ENCODE results near the gene DLX4.

Gene DLX4

GRCh38 chr17:49965524-49965909 is 3.5 kb upstream of the DLX4 start:
- in situ Hi-C loops (cut with HindIII; ENCODE audit: low pct_ligation_motif_present, low pct_unique_long_range_greater_than_20kb, low sequenced_read_pairs): no loop called here
- no peak for DNase-seq

DNA sequence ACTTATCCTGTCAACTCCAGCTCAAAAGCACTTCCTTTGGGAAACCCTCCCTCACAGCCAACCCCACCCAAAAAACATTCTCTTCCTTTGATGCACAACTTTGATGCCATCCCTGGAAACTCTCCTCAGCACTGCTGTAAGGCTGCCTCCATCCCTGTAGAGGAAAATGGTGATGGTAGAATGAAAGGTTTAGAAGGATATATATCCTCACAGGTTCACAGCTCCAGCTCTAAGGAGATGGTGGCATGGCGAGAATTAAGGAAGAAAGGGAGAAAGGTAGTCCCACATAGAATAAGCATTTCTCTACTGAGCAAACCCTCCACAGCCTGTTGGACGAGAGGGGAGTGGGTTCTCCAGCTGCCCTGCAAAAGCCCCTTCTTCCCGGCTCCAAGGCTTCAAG is 2.2 kb upstream of the DLX4 start:
- in situ Hi-C loops (cut with HindIII; ENCODE audit: low pct_ligation_motif_present, low pct_unique_long_range_greater_than_20kb, low sequenced_read_pairs): no loop called here
- DNase-seq: no peak

- no peak for DNase-seq
- in situ Hi-C loops (cut with HindIII; ENCODE audit: low pct_ligation_motif_present, low pct_unique_long_range_greater_than_20kb, low sequenced_read_pairs): no loop called here
Measured at GRCh38 chr17:49967205-49967604, 1.8 kb upstream of the DLX4 start.

- in situ Hi-C loops (cut with HindIII; ENCODE audit: low pct_ligation_motif_present, low pct_unique_long_range_greater_than_20kb, low sequenced_read_pairs): no loop called here
- no peak for DNase-seq
Measured at GRCh38 chr17:49967621-49968404, 1.2 kb upstream of the DLX4 start.

GRCh38 chr17:49968405-49969133 is 421 bp upstream of the DLX4 start:
- in situ Hi-C loops (cut with HindIII; ENCODE audit: low pct_ligation_motif_present, low pct_unique_long_range_greater_than_20kb, low sequenced_read_pairs): no loop called here
- peak; percentile 85 for DNase-seq

DNA sequence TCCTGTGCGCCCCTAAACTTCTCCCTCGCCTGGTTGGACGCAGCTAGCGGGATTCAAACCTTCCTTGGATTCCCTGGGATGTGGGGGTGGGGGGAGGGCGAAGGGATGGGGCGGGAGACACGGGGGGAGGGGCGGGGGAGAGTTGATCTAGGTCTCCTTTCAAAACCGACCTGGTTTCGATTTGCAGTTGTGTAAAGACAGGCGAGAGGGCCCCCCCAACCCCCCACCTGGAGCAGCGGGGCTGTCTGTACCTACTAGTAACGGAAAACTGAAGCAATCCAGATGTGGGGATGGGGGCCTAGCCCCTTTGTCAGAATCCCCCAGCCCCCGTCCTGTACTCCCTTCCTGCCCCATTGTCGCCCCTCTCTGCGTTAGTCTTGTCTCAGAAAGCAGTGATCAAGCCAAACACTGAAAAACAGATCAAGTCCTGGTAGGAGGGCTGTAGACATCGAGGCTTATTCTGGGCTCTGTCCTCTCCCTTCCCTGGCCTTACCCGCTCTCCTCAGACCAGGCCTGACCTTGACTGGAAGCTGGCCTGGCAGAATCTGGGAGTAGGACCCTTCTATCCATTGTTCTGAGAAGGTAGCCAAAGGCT is 902 bp downstream of the DLX4 start:
- in situ Hi-C loops (cut with HindIII; ENCODE audit: low pct_ligation_motif_present, low pct_unique_long_range_greater_than_20kb, low sequenced_read_pairs): no loop called here
- DNase-seq: no peak

GRCh38 chr17:49970498-49970897 is 1.5 kb downstream of the DLX4 start:
- in situ Hi-C loops (cut with HindIII; ENCODE audit: low pct_ligation_motif_present, low pct_unique_long_range_greater_than_20kb, low sequenced_read_pairs): no loop called here
- no peak for DNase-seq

DNA sequence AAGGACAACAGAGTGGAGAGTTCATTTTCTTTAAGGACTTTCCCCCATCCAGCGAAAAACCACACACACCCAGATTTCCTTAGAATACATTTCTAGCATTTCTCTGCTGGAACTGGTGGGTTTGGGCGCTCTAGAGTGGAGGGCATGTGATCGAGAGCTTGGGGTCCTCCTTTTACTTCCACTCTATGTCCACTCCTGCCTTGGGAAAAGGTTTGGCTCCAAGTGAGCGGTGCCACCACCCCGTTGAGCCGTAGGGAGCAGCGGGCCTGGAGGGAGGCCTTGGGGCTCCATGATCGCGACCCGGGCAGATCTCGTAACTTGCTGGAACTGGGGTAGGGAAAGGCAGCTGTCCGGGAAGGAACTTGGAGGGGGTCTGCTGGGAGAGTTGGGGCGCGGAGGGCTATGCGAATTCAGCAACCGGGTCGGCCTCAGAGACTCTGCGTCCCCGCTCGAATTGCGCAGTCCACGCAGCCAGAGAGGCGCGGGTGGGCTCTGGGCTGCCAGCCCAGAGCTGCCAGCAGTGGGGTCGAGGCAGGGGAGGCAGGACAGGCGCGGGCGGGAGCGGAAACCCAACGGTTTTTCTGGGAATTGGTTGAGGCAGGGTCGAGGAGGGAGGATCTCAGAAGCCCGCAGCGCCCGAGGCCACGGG is 2.3 kb downstream of the DLX4 start:
- DNase-seq: no peak
- in situ Hi-C loops (cut with HindIII; ENCODE audit: low pct_ligation_motif_present, low pct_unique_long_range_greater_than_20kb, low sequenced_read_pairs): no loop called here

- in situ Hi-C loops (cut with HindIII; ENCODE audit: low pct_ligation_motif_present, low pct_unique_long_range_greater_than_20kb, low sequenced_read_pairs): no loop called here
- DNase-seq: no peak
Measured at GRCh38 chr17:49971848-49972485, 3.0 kb downstream of the DLX4 start.

DNA sequence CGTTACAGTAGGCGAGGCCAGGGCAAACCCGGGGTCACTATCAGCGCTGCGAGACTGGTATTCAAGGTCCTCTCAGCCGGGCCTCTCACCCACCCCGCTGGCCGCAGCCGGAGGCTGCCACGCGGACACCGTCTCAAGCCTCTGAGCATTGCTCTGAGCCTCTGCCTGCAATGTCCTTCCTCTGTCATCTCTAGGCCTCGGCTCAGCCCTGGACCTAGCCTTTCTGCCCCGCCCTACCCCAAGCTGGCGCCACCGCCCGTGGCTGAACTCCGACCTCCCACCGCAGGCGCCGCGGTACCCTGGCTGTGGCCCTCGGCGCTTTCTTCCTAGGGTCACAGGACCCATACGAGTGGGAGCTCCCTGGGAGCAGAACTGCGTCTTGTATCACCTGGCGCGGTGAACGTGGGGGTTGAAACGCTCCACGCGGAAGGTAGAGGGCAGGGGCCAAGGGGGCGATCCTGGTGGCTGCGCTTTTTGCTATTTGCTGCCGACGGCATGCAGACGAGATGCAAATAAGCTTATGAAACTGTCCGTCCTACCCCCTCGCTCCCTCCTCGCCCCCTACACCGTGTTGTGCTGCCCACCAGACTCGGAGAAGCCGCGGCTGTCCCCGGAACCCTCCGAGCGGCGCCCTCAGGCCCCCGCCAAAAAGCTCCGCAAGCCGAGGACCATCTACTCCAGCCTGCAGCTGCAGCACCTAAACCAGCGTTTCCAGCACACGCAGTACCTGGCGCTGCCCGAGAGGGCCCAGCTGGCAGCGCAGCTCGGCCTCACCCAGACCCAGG is 3.7 kb downstream of the DLX4 start:
- in situ Hi-C loops (cut with HindIII; ENCODE audit: low pct_ligation_motif_present, low pct_unique_long_range_greater_than_20kb, low sequenced_read_pairs): no loop called here
- no peak for DNase-seq

- in situ Hi-C loops (cut with HindIII; ENCODE audit: low pct_ligation_motif_present, low pct_unique_long_range_greater_than_20kb, low sequenced_read_pairs): no loop called here
- DNase-seq: no peak
Measured at GRCh38 chr17:49973271-49973615, 4.3 kb downstream of the DLX4 start.

DNA sequence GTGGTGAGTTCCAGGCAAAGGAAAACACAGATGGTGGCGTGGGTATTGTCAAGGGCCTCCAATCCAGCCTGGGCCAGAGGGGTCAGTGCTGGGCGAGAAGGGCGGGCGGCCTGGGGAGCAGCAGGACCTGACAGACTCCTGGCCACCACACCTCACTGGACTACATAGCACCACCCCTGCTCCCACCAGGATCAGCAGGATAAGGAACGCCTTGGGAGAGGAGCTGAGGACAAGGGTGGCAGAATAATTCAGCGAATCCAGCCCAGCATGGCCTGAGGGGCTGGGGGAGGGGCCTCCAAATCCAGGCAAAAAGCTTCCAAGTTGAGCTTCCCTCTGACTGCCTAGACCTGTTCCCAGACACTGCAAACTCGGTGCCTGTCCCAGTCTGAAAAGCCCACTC is 6.5 kb downstream of the DLX4 start:
- no peak for DNase-seq
- in situ Hi-C loops (cut with HindIII; ENCODE audit: low pct_ligation_motif_present, low pct_unique_long_range_greater_than_20kb, low sequenced_read_pairs): no loop called here

- in situ Hi-C loops (cut with HindIII; ENCODE audit: low pct_ligation_motif_present, low pct_unique_long_range_greater_than_20kb, low sequenced_read_pairs): no loop called here
- DNase-seq: no peak
Measured at GRCh38 chr17:49976163-49976827, 7.3 kb downstream of the DLX4 start.

DNA sequence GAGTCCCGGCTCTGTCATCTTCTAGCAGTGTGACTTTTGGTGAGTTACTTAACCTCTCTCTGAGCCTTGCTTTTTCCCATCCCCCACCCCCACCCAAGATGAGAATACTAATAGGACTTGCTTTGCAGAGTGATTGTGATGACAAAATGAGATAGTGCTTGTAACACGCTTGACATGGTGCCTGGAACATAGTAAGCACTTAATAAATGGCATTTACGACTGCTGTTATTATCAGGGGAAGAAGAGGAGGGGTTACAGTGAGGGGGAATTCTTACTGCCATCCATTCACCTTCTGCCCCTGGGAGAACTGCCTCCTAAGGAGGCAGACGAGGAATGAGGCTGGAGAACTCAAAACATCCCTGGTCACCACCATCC is 7.8 kb downstream of the DLX4 start:
- in situ Hi-C loops (cut with HindIII; ENCODE audit: low pct_ligation_motif_present, low pct_unique_long_range_greater_than_20kb, low sequenced_read_pairs): no loop called here
- no peak for DNase-seq

DNA sequence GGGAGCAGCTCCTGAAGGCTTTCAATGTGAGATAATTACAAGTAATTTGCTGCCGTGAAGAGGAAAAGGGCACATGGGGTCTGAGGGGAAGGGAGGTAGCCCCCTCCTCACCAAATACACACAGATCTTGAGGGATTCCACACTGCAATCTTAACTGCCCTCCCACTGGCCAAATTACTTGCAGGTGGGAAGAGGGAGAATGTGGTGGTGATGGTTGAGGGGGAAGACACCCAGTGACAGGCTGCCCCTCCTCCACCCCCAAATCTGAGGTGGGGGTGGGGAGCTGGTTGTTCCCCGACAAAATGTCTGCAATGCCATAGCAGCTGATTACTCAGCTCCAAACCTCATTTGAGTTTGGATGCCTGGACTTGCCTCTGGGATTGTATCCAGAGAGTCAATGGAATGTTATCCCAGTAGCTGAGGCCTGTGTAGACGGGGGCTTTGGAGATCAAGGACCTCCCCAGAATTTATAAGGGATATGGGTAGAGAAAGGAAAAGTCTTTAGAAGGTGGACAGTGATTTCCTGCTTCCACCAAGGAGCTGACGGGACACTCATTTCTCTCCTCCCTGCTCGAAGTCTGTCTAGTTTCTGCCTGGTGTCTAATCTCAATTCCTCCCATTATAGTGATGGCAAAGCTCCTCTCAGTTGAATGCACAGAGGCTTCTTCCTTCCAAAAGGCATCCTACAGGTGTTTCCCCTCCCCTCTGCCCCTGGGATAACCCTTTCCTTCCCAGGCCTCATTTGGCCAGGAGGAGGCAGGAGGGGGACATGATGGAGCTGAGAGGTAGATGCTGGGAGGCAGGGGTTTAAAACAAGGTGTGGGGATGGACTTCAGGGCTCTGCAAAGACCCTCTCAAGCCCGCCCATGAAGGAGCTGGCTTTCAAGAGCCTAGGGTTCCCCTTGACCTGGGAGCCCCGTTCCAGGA is 8.7 kb downstream of the DLX4 start:
- in situ Hi-C loops (cut with HindIII; ENCODE audit: low pct_ligation_motif_present, low pct_unique_long_range_greater_than_20kb, low sequenced_read_pairs): no loop called here
- DNase-seq: no peak

- in situ Hi-C loops (cut with HindIII; ENCODE audit: low pct_ligation_motif_present, low pct_unique_long_range_greater_than_20kb, low sequenced_read_pairs): no loop called here
- DNase-seq: no peak
Measured at GRCh38 chr17:49978501-49978900, 9.5 kb downstream of the DLX4 start.
